Measurements from ENCODE around the gene DLK1.

DNA sequence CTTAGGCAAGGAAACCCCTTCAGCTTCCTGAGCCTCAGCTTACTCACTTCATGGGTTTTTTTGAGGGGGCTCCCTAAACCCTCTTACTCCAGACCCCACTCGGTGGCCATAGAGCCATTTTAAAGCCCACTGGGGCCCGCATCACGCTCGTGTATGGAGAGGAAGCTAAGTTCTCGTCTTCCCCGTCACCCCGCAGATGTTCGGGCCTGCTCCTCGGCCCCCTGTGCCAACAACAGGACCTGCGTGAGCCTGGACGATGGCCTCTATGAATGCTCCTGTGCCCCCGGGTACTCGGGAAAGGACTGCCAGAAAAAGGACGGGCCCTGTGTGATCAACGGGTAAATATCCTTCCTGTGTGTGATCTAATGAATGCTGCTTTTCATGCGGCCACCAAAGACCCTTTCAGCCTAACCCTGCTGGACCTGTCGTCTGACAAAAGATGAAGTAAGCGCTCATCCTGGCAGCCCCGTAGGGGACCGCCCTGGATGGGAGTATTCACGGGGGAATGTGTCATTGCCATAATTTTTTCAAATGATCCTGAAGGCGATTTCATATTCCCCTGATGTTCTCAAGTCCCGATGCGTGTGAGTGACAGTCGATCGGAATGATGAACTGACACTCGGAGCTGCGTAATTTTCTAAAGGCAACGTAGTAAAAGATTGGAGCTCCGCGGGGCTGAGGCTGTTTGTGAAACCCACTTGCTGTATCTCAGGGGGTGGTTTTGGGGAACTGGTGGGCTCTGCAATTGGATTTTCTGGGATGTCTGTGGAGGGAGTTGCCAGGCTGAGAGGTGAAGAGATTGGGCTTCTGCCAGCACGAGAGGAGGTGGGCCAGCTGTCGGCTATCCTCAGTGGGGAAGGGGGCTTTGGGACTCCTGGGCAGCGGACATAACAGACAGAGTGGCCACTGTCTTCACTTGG is 5.4 kb downstream of the DLK1 start:
- no peak for TF ChIP-seq EZH2 (optimal IDR thresholded peaks at IDR 0.05; ENCODE audit: low read depth, low read length)
- TF ChIP-seq, protein P1, sequence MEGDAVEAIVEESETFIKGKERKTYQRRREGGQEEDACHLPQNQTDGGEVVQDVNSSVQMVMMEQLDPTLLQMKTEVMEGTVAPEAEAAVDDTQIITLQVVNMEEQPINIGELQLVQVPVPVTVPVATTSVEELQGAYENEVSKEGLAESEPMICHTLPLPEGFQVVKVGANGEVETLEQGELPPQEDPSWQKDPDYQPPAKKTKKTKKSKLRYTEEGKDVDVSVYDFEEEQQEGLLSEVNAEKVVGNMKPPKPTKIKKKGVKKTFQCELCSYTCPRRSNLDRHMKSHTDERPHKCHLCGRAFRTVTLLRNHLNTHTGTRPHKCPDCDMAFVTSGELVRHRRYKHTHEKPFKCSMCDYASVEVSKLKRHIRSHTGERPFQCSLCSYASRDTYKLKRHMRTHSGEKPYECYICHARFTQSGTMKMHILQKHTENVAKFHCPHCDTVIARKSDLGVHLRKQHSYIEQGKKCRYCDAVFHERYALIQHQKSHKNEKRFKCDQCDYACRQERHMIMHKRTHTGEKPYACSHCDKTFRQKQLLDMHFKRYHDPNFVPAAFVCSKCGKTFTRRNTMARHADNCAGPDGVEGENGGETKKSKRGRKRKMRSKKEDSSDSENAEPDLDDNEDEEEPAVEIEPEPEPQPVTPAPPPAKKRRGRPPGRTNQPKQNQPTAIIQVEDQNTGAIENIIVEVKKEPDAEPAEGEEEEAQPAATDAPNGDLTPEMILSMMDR (IDR thresholded peaks at IDR 0.05; ENCODE audit: low read length), result no peak
